ENCODE results near the gene FRMD6. TPM values are rescaled to one million over a fixed set of nuclear protein-coding genes. Genes with fewer than 3 reads are reported as not detected.

The FRMD6 gene
- total RNA-seq, 4 donors from 2014 or later: 35.7 to 44.9 (median 37.5) TPM

- intact Hi-C loops (cut with DNase I): loop anchor here (2.0 to 5.0 kb wide), 3 partner anchors 106 to 370 kb away; no protein-coding TSS in a partner anchor
- TF ChIP-seq POLR2AphosphoS5 (IDR thresholded peaks at IDR 0.05) (no peak), EP300 (IDR thresholded peaks at IDR 0.05) (no peak), CTCF (IDR thresholded peaks at IDR 0.05) (peak; percentile 28 to 56 (median 41))
- H3K27ac ChIP-seq (replicated peaks in 1 of 4): peak overlapping the region; percentile 91 to 97 (median 96)
- no peaks in the 10 kb centered on the region for H3K27me3 ChIP-seq
- no peaks in the 10 kb centered on the region for H3K36me3 ChIP-seq
- H3K4me3 ChIP-seq: peak overlapping the region; percentile 81 to 98 (median 88)
- peaks cover 18 to 64% (median 62%) of the 10 kb centered on the region in 4 donors for H3K4me1 ChIP-seq
- WGBS: 5% methylated on average over 6 of the region's 6 CpGs
- H3K9me3 ChIP-seq: no peaks in the 10 kb centered on the region
- DNase-seq (ENCODE audit: extremely low spot score): no peak
Measured at GRCh38 chr14:51653079-51653774, 1.5 kb downstream of the FRMD6 start.

GRCh38 chr14:51653775-51654532 lies 2.2 kb downstream of the FRMD6 start:
- no peak for DNase-seq (ENCODE audit: extremely low spot score)
- no peak for TF ChIP-seq POLR2A (IDR thresholded peaks at IDR 0.05; ENCODE audit: low read depth)
- TF ChIP-seq CTCF (IDR thresholded peaks at IDR 0.05): no peak
- TF ChIP-seq POLR2AphosphoS5 (IDR thresholded peaks at IDR 0.05): no peak
- no peak for TF ChIP-seq EP300 (IDR thresholded peaks at IDR 0.05)
- no peaks in the 10 kb centered on the region for H3K9me3 ChIP-seq
- H3K27me3 ChIP-seq: no peaks in the 10 kb centered on the region
- no peaks in the 10 kb centered on the region for H3K36me3 ChIP-seq
- peaks cover 21 to 72% (median 65%) of the 10 kb centered on the region in 4 donors for H3K4me1 ChIP-seq
- H3K4me3 ChIP-seq: peak overlapping the region; percentile 81 to 98 (median 88)
- intact Hi-C loops (cut with DNase I): loop anchor here (2.0 to 5.0 kb wide), 3 partner anchors 107 to 371 kb away; no protein-coding TSS in a partner anchor
- H3K27ac ChIP-seq (replicated peaks in 1 of 4): peak overlapping the region; percentile 91 to 97 (median 96)
- WGBS: 48% methylated on average over 4 of the region's 4 CpGs

GRCh38 chr14:51654533-51654845 lies 2.8 kb downstream of the FRMD6 start:
- intact Hi-C loops (cut with DNase I): loop anchor here (5.0 kb wide), 1 partner anchor 107 kb away; no protein-coding TSS in a partner anchor
- WGBS: 51% methylated on average over 1 of the region's 1 CpG
- Histone ChIP-seq H3K9me3 (no peaks in the 10 kb centered on the region), H3K27ac (replicated peaks in 1 of 4) (peak overlapping the region; percentile 91 to 97 (median 96)), H3K27me3 (no peaks in the 10 kb centered on the region), H3K4me3 (peak overlapping the region in 3 of 4 donors; percentile 5 to 98 (median 81)), H3K4me1 (peaks cover 21 to 75% (median 66%) of the 10 kb centered on the region in 4 donors), H3K36me3 (no peaks in the 10 kb centered on the region)
- no peak for TF ChIP-seq POLR2AphosphoS5 (IDR thresholded peaks at IDR 0.05)
- TF ChIP-seq POLR2A (IDR thresholded peaks at IDR 0.05; ENCODE audit: low read depth): no peak
- no peak for TF ChIP-seq CTCF (IDR thresholded peaks at IDR 0.05)
- TF ChIP-seq EP300 (IDR thresholded peaks at IDR 0.05): no peak
- DNase-seq (ENCODE audit: extremely low spot score): no peak

- TF ChIP-seq POLR2A (IDR thresholded peaks at IDR 0.05; ENCODE audit: low read depth) (no peak), EP300 (IDR thresholded peaks at IDR 0.05) (no peak), POLR2AphosphoS5 (IDR thresholded peaks at IDR 0.05) (no peak), CTCF (IDR thresholded peaks at IDR 0.05) (no peak)
- H3K4me1 ChIP-seq: peaks cover 21 to 77% (median 63%) of the 10 kb centered on the region in 4 donors
- no peak overlapping the region for H3K4me3 ChIP-seq
- intact Hi-C loops (cut with DNase I): no loop called here
- no peaks in the 10 kb centered on the region for H3K36me3 ChIP-seq
- no peaks in the 10 kb centered on the region for H3K9me3 ChIP-seq
- no peak for DNase-seq (ENCODE audit: extremely low spot score)
- WGBS: 0% methylated on average over 1 of the region's 1 CpG
- no peak overlapping the region for H3K27ac ChIP-seq (replicated peaks in 1 of 4)
- no peaks in the 10 kb centered on the region for H3K27me3 ChIP-seq
Measured at GRCh38 chr14:51657762-51658161, 6.1 kb downstream of the FRMD6 start.

Measured in esophagus muscularis mucosa (tissue), 4 donors.